Frontal cortex (tissue), 4 donors: ENCODE results near the gene HDDC2. TPM values are rescaled to one million over a fixed set of nuclear protein-coding genes. Genes with fewer than 3 reads are reported as not detected.

Experiments
- DNase-seq, 2 donors: peaks; one replicate each; pipeline ENCODE4 v3.0.0; 2012; ENCODE audit warnings: low spot score in 2 of 2
- FAIRE-seq: peaks from 2 replicates; lab custom pipeline; 2012; peaks lifted over from hg19 to GRCh38; lab: Jason Lieb, UNC
- total RNA-seq: library from RNA; depleted of rRNA; stranded (reverse); fragments of >200 nt; gene quantifications from one replicate; pipeline ENCODE4 v1.2.3, GENCODE V29; 2014
- donor health status: control.
- donor health status: control.
- donor health status: control.

Gene HDDC2
- total RNA-seq, 1 donor from 2014 or later, result 31.0 TPM

GRCh38 chr6:125248136-125248535, 53.6 kb downstream of the HDDC2 start:
- FAIRE-seq (no peak), DNase-seq (no peak)

- DNase-seq (no peak), FAIRE-seq (no peak)
These were observed 55.2 kb downstream of the HDDC2 start for GRCh38 chr6:125246566-125246965.

- DNase-seq, result no peak
- no peak for FAIRE-seq
These were observed 56.1 kb downstream of the HDDC2 start for GRCh38 chr6:125245523-125246264.

GRCh38 chr6:125245109-125245508, 56.7 kb downstream of the HDDC2 start:
- no peak for FAIRE-seq

GRCh38 chr6:125237764-125238163, 64.0 kb downstream of the HDDC2 start:
- FAIRE-seq, result no peak
- DNase-seq, result no peak

More at GRCh38 chr6:125245109-125245508, 56.7 kb downstream of the HDDC2 start:
- no peak for DNase-seq

- FAIRE-seq (no peak), DNase-seq (no peak)
These were observed 65.0 kb downstream of the HDDC2 start for GRCh38 chr6:125236536-125237327.

GRCh38 chr6:125233202-125233601, 68.6 kb downstream of the HDDC2 start:
- DNase-seq (no peak), FAIRE-seq (no peak)

GRCh38 chr6:125232466-125232865, 69.3 kb downstream of the HDDC2 start:
- FAIRE-seq (no peak), DNase-seq (no peak)

GRCh38 chr6:125231574-125232343, 70.0 kb downstream of the HDDC2 start:
- DNase-seq (no peak), FAIRE-seq (no peak)

- FAIRE-seq (no peak), DNase-seq (no peak)
These were observed 70.6 kb downstream of the HDDC2 start for GRCh38 chr6:125231133-125231532.

- DNase-seq, result no peak
- FAIRE-seq, result no peak
These were observed 71.1 kb downstream of the HDDC2 start for GRCh38 chr6:125230674-125231073.

GRCh38 chr6:125228981-125229479, 72.7 kb downstream of the HDDC2 start:
- DNase-seq (no peak), FAIRE-seq (no peak)

- FAIRE-seq, result no peak
- no peak for DNase-seq
These were observed 74.5 kb downstream of the HDDC2 start for GRCh38 chr6:125227244-125227643.

Other genes starting within 250 kb of the HDDC2 start
- gene TPD52L1, start 148.2 kb downstream of the HDDC2 start, total RNA-seq, result 9.4 TPM